Measurements from ENCODE around the gene ZNF77. TPM values are rescaled to one million over a fixed set of nuclear protein-coding genes. Genes with fewer than 3 reads are reported as not detected.
"Not testable (repeated sequence)": the region's sequence is repeated elsewhere in the genome, so short reads cannot be mapped to it uniquely, and the experiment has no call there.

Gene ZNF77
- total RNA-seq, 1 experiment from 2014 or later = 5.1 TPM

- Histone ChIP-seq H3K9me3 (ENCODE audit: low read length) (0 out of 2 replicates have a peak, but pooled peaks cover 6% of the 10 kb centered on the region), H3K36me3 (ENCODE audit: low read depth, low read length) (peaks cover 45% of the 10 kb centered on the region), H3K79me2 (ENCODE audit: low read length) (peaks cover 45% of the 10 kb centered on the region), H2AFZ (ENCODE audit: low read length) (no peak overlapping the region), H4K20me1 (ENCODE audit: low read length) (no peaks in the 10 kb centered on the region), H3K4me2 (ENCODE audit: low read length) (no peak overlapping the region), H3K9me2 (replicated peaks; ENCODE audit: low read length) (no peaks in the 10 kb centered on the region), H3F3A (ENCODE audit: low read length, unreplicated experiment) (no peaks in the 10 kb centered on the region), H3K9ac (ENCODE audit: low read length) (no peak overlapping the region), H3K4me3 (ENCODE audit: low read length) (no peak overlapping the region), H3K27ac (ENCODE audit: low read length) (no peak overlapping the region), H3K4me1 (ENCODE audit: insufficient read depth, low read length) (no peaks in the 10 kb centered on the region), H3K27me3 (ENCODE audit: low read length) (no peaks in the 10 kb centered on the region)
- TF ChIP-seq CTCF (conservative IDR thresholded peaks at IDR 0.05; ENCODE audit: low read depth, low read length) (no peak), EZH2 (IDR thresholded peaks at IDR 0.05; ENCODE audit: low read length, unreplicated experiment) (no peak), EZH2phosphoT487 (IDR thresholded peaks at IDR 0.05; ENCODE audit: borderline replicate concordance, low read length) (no peak)
- ChIA-PET CTCF (no interaction called here), POLR2A (ENCODE audit: unreplicated experiment) (no interaction called here)
- ATAC-seq (no peak), DNase-seq (no peak)
- no TSS peak for BruUV-seq (replicated peaks)
- intact Hi-C loops (cut with micrococcal nuclease) = no loop called here
Measured at GRCh38 chr19:2912306-2912705, 32.5 kb downstream of the ZNF77 start.

- no peak for DNase-seq
- no peaks in the 10 kb centered on the region for H3K27me3 ChIP-seq (ENCODE audit: low read length)
- intact Hi-C loops (cut with micrococcal nuclease) = no loop called here
- no peak overlapping the region for H3K4me3 ChIP-seq (ENCODE audit: low read length)
- H3K27ac ChIP-seq (ENCODE audit: low read length) = no peak overlapping the region
- H3K4me1 ChIP-seq (ENCODE audit: insufficient read depth, low read length) = peaks cover 10% of the 10 kb centered on the region; the same call in 1 of the 2 replicates
- TF ChIP-seq EZH2 (IDR thresholded peaks at IDR 0.05; ENCODE audit: low read length, unreplicated experiment) = no peak
- no peak for TF ChIP-seq CTCF (conservative IDR thresholded peaks at IDR 0.05; ENCODE audit: low read depth, low read length)
- TF ChIP-seq EZH2phosphoT487 (IDR thresholded peaks at IDR 0.05; ENCODE audit: borderline replicate concordance, low read length) = no peak
- ChIA-PET CTCF (no interaction called here), POLR2A (ENCODE audit: unreplicated experiment) (no interaction called here)
- H3K4me2 ChIP-seq (ENCODE audit: low read length) = no peak overlapping the region
- no peaks in the 10 kb centered on the region for H3K9me2 ChIP-seq (replicated peaks; ENCODE audit: low read length)
- no peak overlapping the region for H2AFZ ChIP-seq (ENCODE audit: low read length)
- H4K20me1 ChIP-seq (ENCODE audit: low read length) = no peaks in the 10 kb centered on the region
- BruUV-seq (replicated peaks) = no TSS peak
- H3K36me3 ChIP-seq (ENCODE audit: low read depth, low read length) = 0 out of 2 replicates have a peak, but pooled peaks cover 3% of the 10 kb centered on the region
- ATAC-seq = no peak
- no peaks in the 10 kb centered on the region for H3F3A ChIP-seq (ENCODE audit: low read length, unreplicated experiment)
- no peak overlapping the region for H3K9ac ChIP-seq (ENCODE audit: low read length)
- H3K79me2 ChIP-seq (ENCODE audit: low read length) = peaks cover 71% of the 10 kb centered on the region
- H3K9me3 ChIP-seq (ENCODE audit: low read length) = no peaks in the 10 kb centered on the region
Measured at GRCh38 chr19:2906631-2907195, 38.1 kb downstream of the ZNF77 start.

GRCh38 chr19:2905918-2906519 is 38.8 kb downstream of the ZNF77 start:
- ATAC-seq (no peak), DNase-seq (no peak)
- no peaks in the 10 kb centered on the region for H3K36me3 ChIP-seq (ENCODE audit: low read depth, low read length)
- H3F3A ChIP-seq (ENCODE audit: low read length, unreplicated experiment) = no peaks in the 10 kb centered on the region
- no peak overlapping the region for H3K27ac ChIP-seq (ENCODE audit: low read length)
- H3K4me3 ChIP-seq (ENCODE audit: low read length) = no peak overlapping the region
- H3K9ac ChIP-seq (ENCODE audit: low read length) = no peak overlapping the region
- POLR2A ChIA-PET (ENCODE audit: unreplicated experiment) = no interaction called here
- no peak overlapping the region for H3K4me2 ChIP-seq (ENCODE audit: low read length)
- no peak overlapping the region for H2AFZ ChIP-seq (ENCODE audit: low read length)
- no TSS peak for BruUV-seq (replicated peaks)
- CTCF ChIA-PET = no interaction called here
- no peaks in the 10 kb centered on the region for H3K27me3 ChIP-seq (ENCODE audit: low read length)
- H3K9me2 ChIP-seq (replicated peaks; ENCODE audit: low read length) = no peaks in the 10 kb centered on the region
- intact Hi-C loops (cut with micrococcal nuclease) = no loop called here
- no peaks in the 10 kb centered on the region for H4K20me1 ChIP-seq (ENCODE audit: low read length)
- no peak for TF ChIP-seq EZH2 (IDR thresholded peaks at IDR 0.05; ENCODE audit: low read length, unreplicated experiment)
- TF ChIP-seq CTCF (conservative IDR thresholded peaks at IDR 0.05; ENCODE audit: low read depth, low read length) = no peak
- no peak for TF ChIP-seq EZH2phosphoT487 (IDR thresholded peaks at IDR 0.05; ENCODE audit: borderline replicate concordance, low read length)
- peaks cover 10% of the 10 kb centered on the region; the same call in 1 of the 2 replicates for H3K4me1 ChIP-seq (ENCODE audit: insufficient read depth, low read length)
- H3K79me2 ChIP-seq (ENCODE audit: low read length) = peaks cover 71% of the 10 kb centered on the region
- no peaks in the 10 kb centered on the region for H3K9me3 ChIP-seq (ENCODE audit: low read length)

- H3K36me3 ChIP-seq (ENCODE audit: low read depth, low read length); DNase-seq; H2AFZ ChIP-seq (ENCODE audit: low read length); H3K9me2 ChIP-seq (replicated peaks; ENCODE audit: low read length); H3K4me3 ChIP-seq (ENCODE audit: low read length); CTCF ChIA-PET; BruUV-seq (replicated peaks); H3K4me2 ChIP-seq (ENCODE audit: low read length); ATAC-seq; H3K27me3 ChIP-seq (ENCODE audit: low read length); intact Hi-C loops (cut with micrococcal nuclease); H3F3A ChIP-seq (ENCODE audit: low read length, unreplicated experiment); H3K9ac ChIP-seq (ENCODE audit: low read length); H4K20me1 ChIP-seq (ENCODE audit: low read length); H3K27ac ChIP-seq (ENCODE audit: low read length); POLR2A ChIA-PET (ENCODE audit: unreplicated experiment); H3K9me3 ChIP-seq (ENCODE audit: low read length): not testable (repeated sequence)
- peaks cover 10% of the 10 kb centered on the region; the same call in 1 of the 2 replicates for H3K4me1 ChIP-seq (ENCODE audit: insufficient read depth, low read length)
- peaks cover 61% of the 10 kb centered on the region for H3K79me2 ChIP-seq (ENCODE audit: low read length)
Measured at GRCh38 chr19:2903326-2903725, 41.4 kb downstream of the ZNF77 start.
